HG02943 (cell line): ENCODE data around the gene SINHCAF.

Source experiments
- ATAC-seq: cut with Tn5 transposase; IDR thresholded peaks from one replicate; pipeline ENCODE4 v1.9.1; 2021; ENCODE audit warnings: mild to moderate bottlenecking, low read depth, moderate library complexity; ENCODE audit not compliant: unreplicated experiment

Gene SINHCAF

DNA sequence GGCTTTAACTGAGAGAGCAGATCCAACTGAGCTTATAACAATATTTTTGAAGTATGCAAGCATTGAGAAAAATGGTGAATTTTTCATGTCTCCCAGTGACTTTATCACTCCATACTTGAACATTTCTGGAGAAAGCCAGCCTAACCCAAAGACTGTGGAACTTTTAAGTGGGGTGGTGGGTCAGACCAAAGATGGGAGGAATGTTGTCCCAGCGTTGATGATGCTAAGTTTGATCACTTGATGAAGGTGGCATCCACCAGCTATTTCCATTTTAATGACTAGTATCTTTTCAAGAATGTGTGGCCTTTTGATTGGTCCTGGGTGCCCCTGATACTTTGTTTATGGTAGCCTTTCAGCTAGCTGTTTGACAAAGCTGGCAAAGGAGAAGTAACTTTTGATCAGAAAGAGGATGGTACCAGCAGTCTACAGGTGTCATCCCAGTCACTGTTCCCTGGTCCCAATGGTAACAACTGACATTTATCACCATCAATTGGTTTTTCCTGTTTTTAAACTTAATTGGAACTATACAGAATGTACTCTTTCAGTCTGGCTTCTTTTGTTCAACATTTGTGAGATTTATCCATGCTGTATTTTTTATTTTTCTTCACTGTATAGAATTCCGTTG is 14.2 kb downstream of the SINHCAF start:
- ATAC-seq, result no peak

DNA sequence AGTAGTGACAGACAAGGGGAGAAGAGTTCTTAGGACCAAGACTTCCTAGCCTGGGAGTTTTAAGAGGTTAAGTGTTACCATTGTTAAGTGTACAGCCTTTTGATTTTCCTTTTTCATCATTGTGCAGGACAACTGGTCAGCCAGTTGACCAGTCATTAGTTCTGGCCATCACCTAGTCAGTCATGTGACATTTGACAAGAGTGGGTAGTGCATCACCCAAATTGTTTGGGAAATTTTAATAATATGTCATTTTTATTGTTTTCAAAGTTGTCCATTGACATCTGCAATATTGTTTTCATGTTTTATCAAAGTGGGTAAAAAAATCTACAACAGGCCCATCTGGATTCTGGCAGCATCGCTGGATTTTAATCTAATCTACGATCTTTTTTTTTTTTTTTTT is 15.5 kb downstream of the SINHCAF start:
- no peak for ATAC-seq

DNA sequence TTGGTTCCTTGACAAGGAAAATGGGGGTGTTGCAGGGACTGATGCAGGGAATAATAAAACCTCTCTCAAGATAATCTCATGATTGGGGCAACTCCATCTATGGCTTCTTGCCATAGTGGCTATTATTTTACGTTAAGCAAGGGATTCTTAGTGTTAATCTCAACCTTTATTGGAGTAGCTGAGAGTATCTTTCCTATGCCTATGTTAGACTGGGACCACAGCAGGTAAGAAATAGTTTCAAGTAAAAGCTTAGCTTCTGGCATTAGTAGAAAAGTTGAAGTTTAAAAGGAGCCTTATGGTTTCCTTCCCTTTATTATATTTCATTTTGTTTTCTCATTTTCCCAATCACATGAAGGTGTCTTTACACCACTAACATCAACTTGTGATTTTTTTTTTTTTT is 16.7 kb downstream of the SINHCAF start:
- ATAC-seq, result no peak

DNA sequence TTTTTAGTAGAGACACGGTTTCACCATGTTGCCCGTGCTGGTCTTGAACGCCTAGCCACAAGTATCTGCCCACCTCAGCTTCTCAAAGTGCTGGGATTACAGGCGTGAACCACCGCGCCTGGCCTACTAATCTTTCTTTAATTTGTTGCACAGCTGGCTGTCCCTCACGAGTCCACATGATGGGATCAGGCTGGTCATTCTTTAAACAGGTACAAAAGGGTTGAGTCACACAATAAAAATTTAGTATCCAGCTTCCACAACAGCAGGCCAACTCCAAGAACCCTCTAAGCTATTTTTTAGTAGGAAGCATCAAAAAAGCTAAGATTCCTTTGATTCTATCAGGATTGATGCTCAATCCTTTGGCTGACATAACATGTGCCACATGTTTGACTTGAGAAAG is 17.8 kb downstream of the SINHCAF start:
- no peak for ATAC-seq

DNA sequence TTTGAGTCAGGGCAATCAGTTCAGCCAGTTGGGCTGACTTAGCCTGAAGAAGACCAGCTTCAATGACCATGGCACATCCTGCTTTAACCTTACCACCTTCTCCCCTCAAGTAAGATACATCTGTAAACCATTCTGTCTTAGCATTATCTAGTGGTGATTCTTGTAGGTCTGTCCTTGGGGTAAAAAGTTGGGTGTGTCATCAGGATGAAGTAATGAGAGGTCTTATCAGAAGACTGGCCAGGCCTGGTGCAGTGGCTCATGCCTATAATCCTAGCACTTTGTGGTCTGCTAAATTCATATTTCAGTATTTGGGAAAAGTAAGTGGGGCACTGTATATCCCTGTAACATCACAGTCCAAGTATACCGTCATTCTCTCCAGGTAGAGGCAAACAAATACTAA is 19.1 kb downstream of the SINHCAF start:
- no peak for ATAC-seq

DNA sequence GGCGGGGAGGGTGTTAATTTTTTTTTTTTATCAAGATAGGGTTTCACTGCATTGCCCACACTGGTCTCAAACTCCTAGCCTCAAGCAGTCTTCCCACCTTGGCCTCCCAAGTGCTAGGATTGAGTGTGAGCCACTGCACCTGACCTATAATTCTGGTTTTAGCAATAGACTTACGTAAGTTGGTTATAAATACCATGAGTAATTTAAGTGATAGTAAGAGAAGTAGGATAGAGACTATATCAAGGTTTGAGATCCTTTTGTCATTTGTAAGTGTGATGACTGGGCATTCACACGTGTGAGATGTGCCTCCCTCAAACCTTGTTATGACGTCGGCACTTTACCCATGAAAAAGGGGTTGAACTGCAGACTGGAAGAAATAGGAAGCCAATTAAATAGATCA is 22.5 kb downstream of the SINHCAF start:
- ATAC-seq, result no peak

DNA sequence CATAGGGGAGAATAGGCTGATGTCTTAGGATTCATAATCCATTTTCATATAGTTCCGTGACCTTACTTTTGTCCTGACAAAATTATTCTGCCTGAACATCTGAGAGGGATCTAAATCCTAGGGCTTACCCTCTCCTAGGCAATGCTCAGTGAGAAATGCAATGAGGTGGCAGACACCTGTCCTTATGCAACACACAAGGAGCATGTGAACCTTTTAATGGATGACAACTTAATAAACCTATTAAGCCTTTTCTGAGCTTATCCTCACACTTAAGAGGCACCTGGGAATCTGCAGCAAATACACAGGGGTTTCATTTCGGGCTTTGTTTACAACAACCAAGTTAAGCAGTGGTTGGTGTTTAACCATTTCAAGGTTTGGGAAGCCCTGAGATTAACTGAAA is 24.6 kb downstream of the SINHCAF start:
- no peak for ATAC-seq

DNA sequence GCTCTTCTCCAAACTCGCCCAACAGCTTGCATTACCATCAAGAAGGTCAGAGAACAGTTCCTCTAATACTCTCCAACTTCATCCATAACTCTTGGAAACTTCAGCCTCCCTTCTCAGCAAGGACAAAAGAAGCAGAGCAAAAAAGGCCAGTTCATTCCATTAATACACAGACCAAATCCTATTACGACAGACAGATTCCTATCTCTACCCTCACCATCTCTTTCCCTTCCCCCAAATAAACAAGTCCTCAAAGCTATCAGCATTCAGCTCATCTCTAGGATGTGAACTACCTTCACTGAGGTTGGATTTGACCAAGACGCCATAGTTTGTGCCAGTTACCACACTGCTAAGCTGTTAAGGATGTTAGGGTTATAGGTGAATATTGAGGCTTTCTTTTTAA is 25.2 kb downstream of the SINHCAF start:
- no peak for ATAC-seq

DNA sequence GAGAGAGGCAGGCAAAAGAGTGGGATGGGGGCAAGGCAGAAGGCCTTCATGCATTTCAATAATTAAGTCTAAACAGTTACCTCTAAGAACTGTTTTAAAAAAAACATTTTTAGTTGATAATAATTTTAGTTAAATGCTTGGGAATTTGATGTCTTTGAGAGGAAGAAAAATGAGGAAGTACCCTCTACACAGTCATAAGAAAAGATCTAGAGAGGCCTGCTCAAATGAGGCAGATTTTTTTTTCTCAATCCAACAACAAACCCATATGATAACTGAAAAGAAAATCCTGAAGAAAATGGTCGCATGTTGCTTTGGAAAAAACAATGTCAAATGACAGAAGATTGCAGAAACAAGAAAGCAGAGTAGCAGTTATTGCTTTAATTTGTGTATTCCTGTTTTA is 25.6 kb downstream of the SINHCAF start:
- ATAC-seq, result no peak

DNA sequence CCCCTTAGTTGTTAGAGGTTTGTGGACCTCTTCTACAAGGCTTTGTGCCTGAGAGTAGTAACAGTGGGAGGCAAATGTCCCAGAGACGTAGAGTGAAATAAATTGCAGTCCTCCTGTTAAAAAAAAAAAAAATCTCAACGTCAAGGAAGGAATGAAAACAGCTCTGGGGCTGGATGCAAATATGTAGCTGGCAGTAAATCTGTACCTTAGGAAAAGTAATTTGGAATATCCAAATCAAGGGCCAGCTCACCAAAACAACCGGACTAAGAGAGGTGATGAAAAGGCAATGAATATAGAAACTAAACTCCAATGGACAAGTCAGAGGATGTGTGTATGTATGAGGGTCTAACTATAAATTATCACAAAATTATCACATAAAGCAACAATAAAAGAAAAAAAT is 27.0 kb downstream of the SINHCAF start:
- ATAC-seq, result no peak

DNA sequence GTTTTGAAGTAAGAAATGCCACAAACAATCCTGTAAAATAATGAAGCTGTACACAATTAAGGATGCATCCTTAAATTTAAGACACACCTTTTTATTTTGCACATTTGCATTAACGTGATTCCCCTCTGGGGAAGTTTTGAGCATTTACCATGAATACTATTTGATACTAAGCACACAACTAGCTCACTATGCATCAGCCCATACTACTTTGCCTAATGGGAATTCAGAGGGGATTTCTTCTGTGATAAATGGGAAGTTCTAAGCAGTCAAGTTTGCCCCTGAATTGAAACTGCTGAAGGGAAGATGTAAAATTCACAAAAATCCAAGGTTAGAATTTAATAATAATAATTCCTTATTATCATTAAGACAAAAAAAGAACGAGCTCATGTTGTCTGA is 27.4 kb downstream of the SINHCAF start:
- ATAC-seq, result no peak

DNA sequence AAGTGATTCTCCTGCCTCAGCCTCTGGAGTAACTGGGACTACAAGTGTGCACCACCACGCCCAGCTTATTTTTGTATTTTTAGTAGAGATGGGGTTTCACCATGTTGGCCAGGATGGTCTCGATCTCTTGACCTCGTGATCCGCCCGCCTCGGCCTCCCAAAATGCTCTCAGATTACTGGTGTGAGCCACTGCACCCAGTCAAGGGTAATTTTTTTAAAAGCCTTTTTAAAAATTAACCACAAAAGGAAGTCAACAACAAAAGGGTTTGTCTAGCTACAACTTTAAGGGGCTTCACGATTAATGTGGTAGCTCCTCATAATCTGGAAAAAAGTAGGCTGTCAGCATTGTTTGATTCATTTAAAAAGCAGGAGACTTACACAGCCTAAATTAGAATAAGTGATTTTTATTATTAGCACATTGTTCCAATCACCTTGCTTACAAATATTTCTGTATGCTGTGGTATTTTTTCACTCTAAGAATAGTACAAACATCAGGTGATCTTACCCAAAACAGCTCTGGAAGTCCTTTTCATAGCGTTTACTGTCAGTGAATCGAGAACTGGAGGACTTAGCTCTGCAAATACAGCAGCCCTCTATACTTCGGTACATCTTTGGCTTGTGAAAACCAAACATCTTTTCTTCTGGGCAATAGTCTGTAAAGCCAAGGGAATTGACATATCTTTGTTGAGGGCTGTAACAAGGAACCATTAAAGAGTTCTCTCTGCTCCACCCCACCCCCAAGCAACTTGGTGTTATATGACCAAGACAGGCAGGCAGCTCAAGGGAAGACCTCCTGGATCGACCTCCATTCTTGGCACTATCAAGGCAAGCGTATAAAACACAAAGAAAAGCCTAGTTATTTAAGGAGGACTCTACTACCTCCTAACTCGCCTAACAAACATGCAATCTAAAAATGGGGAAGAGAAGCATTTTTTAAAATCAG is 28.1 kb downstream of the SINHCAF start:
- ATAC-seq, result no peak

DNA sequence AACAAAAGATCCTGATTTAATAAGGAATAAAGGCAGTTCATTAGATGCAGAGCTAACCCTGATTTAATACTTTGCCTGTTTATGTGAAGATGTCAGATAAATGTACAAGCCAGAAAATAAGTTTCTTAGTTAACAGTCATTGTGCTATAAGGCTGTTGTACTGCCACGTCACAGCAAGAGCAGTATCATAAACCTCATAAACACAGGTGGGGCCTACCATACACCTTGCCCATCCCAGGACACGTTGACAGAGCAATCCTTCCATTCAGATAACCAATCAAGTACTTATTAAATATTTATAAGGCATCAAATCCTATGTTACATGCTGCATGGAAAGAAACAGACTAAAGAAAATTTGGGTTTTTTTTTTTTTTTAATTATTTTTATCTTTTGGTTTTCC is 36.5 kb downstream of the SINHCAF start:
- ATAC-seq, result no peak

DNA sequence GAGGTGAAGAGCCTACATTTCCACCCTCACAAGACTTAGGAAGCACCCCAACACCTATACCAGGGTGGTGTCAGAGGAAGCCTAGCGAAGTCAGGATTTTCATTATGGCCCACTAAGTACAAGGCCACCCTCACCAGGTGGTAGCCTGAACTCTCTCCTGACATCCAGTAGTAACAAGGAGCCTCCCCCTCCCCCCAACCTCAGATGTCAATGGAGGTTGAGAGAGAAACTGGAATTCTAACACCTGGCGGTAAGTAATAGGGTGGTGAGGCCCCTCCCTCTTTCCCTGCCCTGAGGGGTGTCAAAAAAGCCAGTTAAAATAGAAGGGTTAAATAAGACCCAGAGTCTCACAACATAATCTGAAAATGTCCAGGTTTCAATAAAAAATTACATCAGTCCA is 37.6 kb downstream of the SINHCAF start:
- ATAC-seq, result no peak

DNA sequence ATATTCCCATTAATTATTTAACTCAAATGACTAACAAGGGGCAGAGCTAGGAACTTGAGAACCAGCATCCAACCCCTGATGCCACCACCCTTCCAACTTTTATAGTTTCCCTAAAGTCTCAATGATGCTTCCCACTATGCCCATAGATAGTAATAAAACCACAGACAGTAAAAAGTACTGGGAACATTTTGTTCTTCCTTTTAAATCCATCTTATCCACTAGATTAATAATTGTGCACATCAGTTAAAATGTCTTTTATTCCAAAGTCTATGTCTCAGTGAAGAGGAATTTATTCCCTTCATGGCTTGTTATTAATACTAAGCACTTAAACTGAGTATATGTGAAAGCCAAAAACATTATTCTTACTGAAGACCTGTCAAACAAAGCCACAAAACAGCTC is 45.8 kb downstream of the SINHCAF start:
- no peak for ATAC-seq

DNA sequence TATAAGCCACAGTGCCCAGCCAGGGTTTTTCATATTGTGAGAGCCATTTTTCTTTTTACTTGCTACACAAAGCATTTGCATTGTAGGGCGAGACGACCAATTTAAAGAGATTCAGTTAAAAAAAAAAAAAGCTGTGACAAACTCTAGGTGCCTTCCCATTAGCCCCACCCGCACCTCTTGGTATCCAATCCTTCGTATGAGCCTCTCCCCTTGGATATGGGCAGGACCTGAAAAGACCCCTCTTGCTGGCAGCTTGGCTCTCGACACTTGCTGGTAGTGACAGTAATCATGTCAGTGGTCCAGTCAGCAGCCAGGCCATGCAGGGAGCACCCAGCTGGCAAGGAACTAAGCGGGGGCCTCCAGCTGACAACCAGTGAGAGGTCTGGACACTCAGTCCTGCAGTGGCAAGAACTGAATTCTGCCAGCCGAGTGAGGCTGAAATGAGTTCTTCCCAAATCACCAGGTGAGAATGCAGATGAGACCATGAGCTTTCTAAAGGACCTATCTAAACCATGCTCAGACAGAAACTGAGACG is 46.5 kb downstream of the SINHCAF start:
- no peak for ATAC-seq

DNA sequence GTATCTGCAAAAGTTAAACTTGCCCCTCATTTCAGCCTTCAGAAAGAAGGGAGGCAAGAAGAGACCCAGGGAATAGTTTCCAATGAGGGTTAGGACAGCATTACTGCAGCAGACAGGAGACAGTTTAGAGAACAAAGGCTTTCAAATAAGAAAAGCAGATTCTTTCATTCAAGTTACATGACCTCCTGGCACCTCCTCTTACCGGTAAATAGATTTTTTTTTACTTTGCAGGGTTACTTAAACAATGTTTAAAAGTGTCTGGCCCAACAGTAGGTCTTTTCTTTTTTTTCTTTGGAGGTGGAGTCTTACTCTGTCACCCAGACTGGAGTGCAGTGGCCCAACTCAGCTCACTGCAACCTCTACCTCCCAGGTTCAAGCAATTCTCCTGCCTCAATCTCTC is 47.1 kb downstream of the SINHCAF start:
- no peak for ATAC-seq

DNA sequence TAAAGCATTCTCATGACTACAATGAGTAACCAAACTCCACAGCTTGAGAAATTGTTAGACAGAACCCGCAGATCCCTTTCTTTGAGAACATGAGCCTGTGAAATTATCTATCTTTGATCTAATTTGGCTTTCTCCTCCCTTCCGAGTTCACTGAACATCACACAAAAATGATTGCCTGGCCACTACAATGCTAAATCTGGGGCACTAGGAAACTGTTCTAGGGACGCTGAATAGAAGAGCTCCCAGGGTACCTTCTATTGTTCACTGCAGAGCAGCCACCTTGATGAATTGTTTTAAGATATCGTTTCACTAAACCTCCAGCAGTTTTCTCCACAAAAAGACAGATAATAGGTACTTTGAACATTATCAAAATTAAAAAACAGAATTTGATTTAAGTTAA is 47.5 kb downstream of the SINHCAF start:
- ATAC-seq, result no peak

DNA sequence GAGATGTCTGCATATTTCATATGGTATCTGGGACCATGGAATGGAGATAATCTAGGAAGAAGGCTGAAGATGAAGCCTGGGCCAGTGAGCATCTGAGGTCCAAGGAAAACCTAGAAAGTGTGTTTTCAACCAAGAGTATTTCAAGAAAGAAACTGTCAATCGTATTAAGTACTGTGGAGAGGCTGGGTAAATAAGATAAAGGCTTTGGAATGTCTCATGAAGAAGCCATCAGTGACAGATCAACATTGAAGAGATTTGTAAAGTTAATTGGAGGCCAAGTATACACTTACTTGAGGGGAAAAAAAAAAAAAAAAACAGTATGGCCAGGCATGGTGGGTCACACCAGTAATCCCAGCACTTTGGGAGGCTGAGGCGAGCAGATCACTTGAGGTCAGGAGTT is 48.9 kb downstream of the SINHCAF start:
- ATAC-seq, result no peak

DNA sequence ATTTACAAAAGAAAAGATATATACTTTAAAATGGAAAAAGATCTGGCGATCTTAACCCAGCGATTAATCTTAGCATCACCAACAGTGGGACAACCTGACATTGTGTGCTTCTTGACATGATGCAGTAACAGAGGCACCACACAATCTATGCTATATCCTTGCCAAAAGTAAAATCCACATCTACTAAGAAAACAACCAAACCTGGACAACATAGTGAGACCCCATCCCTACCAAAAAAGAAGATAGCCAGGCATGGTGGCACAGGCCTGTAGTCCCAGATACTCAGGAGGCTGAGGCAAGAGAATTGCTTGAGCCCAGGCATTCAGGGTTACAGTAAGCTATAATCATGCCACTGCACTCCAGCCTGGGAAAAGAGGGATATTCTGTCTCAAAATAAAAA is 50.5 kb downstream of the SINHCAF start:
- ATAC-seq, result no peak

DNA sequence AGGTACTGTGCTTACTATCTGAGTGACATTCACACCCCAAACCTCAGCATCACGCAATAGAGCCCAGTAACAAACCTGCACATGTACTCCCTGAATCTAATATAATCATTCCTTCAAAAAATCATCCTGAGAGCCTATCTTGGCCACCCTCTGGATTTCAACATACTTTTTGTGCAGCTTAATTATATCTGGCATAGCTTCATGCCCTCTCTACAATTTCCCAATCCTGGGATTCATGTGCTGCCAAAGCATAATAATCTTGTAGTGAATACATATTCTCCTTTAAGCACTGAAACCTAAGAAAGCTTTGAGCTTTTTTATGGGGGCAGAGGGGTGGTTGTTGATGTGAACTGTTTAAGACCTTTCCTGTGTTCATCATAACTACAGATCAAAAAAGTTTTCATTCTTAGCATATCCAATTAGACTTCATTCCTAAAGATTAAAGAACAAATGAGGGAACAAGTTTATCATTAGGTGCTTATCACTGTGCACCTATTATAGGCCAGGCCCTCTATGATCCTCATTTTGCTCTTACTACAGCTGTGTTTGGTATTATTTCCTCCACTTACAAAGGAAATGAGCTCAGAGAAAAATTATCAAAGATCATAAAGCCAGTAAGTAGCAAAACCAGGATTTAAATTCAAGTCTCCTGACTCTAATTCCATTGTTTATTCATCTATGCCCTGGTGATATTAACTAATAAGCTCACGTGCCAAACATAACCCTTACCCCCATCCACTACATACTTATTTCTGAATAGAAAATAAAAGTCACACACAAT is 51.2 kb downstream of the SINHCAF start:
- no peak for ATAC-seq
